HG02798 (cell line): ENCODE measurements around the gene PAX6.

ENCODE experiments used
- ATAC-seq: cut with Tn5 transposase; IDR thresholded peaks from one replicate; pipeline ENCODE4 v1.9.1; 2021; ENCODE audit warnings: mild to moderate bottlenecking; ENCODE audit not compliant: unreplicated experiment, poor library complexity

Gene PAX6

DNA sequence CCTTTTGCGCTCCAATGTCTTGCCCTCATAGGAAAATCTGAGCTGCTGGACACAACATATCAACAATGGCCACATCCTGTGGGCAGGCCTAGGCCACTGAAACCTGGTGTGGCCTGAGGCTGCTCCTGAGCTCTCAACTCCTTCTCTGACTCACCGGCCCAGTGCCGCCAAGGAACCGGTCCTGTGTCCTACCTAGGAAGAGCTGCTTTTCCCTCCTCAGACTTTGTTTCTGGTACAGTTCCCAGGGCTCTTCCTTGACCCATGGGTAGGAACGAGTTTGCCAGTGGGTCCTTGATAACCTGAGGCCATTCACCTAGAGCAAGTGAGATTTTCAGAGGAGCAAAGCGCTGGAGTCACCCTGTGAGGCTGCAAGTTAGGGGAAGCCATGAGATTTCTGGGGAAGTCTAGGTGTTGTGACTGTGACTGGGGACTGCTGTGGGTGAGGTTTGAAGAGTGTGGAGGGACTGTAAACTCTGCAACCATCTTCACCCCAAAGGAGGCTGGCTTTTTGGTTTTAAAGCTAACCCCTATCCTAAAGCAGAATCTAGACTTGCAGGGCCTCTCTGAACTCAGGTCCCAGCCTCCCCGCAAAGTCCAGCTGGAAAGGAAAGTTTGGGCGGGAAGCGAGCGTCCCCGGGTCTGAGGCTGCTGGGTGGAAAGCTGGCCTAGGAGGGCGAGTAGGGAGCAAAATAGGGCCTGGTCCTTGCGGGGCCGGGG, 12.0 kb upstream of the PAX6 start:
- ATAC-seq = no peak

DNA sequence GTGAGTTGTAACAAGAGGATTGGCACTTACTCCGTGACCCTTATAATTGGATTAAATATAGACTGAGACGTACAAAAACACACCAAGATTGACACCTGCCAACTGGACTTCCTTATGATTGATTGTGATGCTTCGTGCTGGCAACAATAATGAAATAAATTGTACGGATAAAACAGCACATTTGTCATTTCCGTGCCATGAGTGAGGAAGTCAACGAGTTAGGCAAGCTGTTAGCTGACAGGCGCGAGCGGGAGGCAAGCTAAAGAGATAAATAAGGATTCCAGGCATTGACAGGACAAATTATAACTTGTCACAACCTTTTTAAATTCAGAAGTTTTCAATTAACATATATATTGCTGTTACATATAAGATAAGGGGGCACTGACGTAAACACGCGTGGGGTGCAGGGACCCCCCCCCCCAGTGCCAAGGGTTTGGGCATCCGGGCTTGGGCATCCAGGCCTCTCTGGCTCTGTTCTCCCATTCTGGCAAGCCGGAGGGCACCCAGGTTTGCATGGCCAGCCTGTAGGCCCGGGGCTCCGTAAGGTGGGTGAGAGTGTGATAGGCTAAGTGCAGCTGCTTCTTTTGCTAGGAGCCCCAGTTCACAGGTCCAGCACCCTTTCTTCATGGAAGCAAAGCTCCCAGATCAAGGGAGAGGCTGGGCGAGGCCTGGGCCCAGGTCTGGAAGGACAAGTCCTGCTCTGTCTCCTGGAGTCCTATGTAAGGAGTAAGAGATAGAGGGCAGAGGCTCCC, 11.2 kb upstream of the PAX6 start:
- ATAC-seq = no peak

DNA sequence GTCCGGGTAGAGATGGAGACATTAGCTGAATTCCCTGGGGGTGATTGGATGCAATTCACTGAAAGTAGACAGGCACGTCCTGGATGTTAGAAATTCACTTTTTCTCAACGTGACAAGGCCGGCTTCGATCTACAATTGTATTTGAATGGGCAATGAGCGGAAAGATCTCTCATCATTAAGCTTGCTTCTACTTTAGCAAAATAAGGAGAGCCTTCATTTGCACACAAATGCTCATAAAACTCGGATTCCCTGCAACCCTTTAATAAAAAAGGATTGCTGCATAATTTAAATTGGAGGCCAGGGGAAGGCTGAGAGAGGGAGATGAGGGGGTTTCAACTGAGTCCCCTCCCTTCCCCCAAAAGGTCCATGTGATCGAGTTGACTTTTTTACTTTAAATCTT, 10.6 kb upstream of the PAX6 start:
- ATAC-seq = no peak

DNA sequence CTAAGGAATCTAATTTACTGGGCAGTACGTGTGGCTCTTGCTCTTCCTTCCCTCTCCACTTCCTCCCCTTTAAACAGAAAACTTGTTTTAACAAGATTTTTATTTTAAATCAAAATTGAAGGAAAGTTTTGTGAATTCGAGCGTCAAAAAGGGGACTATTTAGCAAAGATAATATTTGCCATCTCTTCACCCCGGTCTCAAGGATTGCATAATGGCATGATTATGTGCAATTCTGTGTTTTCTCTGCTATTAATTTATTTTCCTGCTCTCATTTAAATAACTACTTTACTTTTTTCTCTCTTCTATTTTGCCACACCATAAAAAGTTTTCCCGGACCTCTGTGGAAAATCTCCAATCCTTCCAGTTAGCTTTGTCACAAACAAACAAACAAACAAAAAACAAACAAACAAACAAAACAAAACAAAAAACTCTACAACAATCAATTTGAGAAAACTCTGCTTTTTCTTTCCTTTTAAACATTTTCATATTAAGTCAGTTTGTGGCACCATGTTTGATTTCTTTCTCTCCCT, 10.2 kb upstream of the PAX6 start:
- no peak for ATAC-seq

DNA sequence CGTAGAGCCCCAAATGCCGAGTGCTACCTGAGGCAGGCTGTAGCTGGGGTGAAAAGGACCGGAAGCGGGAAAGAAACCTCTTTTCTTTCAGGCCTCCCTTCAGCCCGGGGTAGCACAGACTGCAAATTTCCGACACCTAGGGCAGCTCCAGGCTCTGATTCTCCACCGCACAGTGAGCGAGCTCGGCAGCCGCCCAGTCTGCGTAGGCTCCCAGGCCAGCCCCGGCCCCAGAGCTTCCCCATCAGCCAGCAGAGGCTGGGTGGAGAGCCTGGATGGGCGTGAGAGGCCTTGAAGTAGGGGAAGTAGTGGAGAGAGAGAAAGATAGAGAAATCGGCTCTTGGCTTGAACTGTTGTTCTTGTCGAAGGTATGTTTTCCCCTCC, 9.3 kb upstream of the PAX6 start:
- ATAC-seq = no peak

DNA sequence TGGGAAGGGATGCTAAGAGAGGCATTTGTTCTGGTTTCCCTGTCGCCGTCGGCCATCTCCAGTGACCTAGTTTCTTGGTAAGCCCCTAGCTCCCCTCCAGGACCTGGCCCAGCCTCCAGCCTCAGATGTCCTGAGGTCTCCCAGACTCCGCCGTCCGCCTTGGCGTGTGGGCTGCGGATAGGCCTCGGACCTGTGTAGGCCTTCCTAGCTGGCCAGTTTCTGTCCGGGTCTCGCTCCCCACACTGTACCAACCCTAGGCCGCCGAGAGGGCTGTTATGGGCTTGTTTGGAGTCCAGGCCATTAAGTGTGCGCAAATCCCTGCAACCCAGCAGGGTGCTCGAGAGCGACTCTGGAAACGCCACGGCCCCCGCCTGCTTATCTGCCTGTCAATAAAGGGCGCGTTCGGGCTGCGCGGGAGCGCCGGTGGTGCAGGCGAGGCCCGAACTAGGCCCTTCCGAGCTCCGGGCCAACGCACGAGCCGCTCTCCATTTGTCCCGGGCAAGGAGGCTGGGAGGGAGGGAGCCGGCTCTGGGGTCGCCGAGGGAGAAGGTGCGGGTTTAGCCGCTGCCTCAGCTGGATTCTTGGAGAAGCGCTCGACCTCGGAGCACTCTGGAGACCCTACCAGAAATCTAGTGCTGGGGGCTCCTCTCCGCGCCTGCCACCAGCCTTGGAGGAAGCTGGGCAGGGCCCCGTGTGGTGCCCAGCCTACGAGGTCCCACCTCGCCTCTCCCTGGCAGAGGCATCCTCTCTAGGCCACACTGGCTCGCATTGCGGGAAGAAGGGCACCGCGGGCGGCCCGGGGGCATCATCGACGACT, 8.7 kb upstream of the PAX6 start:
- no peak for ATAC-seq

DNA sequence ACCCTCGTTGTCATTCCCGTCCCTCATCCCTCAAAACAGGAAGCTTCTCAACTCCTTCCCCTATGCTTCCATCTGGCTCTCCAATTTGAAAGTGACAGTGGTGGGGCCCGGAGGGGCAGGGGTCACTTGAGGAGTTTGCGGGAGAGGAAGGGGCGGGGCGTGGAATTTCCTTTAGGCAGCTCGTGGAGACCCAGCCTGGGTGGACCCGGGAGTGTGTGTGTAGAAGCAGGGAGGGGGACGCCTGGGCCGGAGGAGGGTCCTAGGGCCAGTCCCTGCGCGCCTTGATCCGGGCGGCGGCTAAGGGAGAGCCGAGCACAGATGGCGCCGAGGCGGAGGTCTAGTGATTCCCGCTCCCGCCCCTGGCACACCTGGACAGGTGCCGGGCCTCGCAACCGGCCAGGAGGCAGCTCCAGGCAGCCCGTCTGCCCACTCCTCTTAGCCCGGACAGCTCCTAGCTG, 7.8 kb upstream of the PAX6 start:
- no peak for ATAC-seq

DNA sequence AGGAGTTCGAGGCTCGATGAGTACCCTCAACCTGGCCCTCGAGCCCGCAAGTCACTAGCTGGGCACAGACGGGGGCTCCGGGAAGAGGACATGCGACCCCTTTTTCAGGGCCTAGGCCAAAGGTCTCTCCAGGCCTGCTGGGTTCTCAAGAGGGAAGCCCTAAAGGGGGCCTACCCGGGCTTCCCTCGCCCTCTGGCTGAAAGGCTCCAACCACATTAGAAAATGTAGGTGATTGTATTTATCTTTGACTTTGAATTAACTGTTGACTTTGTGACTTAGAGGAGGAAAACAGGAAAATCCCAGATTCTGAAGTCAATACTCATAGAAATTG, 7.3 kb upstream of the PAX6 start:
- no peak for ATAC-seq

DNA sequence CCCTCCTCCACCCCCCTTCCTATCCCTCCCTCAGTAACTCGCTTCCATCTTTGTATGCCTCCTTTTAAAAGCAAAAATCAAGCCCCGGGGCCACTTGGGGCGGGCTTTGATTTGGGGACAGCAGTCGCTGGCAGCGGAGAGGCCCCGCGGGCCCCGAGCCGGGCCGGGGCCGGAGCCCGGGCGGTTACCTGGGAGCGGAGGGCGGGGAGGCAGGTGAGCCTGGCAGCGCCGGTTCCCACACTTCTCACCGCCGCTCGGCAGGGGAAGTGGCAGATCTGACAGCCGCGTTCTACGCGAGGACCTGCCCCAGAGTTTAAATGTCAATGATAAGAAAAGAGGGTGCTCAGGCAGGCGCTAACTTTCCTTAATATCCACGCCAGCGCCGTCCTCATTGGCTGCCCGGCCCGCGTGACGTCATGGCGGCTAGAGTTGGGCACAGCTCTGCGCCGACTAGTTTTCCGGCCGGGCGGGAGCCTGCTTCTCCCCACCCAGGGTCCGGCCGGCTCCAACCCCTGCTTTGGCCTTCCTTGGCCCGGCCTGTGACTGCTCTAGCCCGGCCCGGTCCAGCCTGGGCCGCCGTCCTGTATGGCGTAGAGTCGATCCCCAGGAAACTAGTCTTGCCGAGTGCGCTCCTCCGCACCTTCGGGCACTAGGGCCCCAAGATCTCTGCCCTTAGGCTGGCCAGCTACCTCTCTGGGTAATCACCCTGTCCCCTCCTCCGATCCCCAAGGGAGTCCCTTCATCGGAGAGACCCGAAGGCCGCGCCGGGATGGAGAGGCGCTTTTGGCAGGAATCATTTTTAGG, 6.7 kb upstream of the PAX6 start:
- ATAC-seq = no peak

DNA sequence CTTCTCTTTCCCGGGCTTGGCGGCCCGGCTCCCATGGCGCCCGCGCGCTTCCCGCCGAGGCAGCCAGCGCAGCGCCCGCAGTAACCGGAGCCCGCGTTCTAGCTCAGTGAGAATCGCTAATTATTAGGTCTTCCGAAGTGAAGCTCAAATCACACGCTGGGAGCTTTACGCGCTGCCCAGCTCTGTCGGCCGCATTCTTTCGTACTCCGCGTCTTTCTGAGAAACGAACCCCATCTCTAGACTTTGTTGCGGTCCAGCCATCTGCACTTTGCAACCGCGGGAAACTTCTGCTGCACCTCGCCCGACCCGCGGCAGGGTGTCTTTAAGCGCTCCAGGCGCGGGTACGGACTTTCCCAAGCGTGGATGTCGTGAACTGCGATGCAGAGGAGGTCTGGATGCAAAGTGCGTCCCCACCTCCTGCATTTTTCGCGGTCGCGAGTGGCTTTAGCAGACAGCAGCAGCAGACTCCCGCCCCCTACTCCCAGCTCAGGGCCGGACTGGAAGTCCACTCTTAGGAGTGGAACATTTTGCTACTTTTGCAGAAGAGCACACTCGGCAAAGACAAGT, 6.0 kb upstream of the PAX6 start:
- no peak for ATAC-seq

DNA sequence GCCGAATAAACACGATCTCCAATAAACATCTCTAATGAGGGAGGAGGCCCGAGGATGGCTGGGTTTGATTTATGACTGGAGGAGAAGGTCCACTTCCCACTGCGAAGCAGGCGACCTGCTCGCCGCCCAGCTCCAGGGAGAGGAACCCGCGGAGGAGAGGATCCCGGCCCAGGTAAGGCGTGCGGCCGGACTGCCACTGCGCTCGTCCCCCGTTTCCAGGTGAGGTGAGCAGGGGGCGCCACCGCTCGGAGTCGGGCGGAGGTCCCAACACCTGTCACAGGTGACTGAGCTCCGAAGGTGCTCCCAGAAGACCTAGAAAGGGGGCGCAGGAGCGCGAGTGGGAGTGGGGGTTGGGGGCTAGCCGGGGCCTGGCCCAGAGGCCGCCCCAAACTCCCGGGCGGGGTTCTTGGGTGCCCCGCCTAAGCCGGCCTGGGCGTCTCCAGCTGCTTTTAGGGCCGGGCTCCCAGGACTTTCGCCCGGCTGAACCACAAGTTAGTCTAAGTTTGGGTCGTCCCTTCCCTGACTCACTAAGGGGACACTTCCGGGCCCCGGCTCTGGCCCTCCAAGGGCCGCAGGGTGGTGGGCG, 5.4 kb upstream of the PAX6 start:
- no peak for ATAC-seq

DNA sequence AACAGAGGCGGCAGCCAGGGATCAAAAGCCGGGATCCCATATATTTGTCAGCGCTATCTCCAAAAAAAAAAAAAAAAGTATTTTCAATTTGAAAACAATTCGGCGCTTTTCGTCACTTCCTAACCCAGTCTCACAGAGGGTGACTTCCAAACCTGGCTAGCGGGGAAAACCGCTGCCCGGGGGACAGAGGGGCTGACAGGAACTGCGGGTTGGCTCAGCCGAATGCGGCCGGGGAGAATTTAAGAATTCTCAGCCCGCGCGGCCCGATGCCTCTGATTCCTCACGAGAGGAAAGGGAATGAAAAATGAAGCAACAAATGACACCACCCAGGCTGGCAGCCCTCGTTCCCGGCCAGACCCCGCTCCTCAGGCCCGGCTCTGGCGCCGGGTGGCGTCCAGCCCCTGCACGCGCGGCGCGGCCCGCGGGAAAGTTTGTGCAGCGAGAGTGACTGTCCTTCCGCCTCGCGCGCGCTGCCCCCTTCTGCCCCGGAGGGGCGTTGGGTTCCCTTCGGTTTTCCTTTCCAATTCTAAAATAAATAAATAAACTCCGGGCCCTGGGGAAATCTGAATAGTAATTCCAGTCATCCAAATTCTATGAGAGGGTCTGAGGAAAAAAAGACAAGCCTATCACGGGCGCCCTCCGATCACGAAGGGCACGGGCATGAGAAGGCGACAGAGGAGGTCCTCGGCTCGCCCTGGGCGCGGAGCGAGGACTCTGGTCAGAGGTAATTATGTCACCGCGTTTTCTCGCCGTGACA, 4.8 kb upstream of the PAX6 start:
- ATAC-seq = no peak

DNA sequence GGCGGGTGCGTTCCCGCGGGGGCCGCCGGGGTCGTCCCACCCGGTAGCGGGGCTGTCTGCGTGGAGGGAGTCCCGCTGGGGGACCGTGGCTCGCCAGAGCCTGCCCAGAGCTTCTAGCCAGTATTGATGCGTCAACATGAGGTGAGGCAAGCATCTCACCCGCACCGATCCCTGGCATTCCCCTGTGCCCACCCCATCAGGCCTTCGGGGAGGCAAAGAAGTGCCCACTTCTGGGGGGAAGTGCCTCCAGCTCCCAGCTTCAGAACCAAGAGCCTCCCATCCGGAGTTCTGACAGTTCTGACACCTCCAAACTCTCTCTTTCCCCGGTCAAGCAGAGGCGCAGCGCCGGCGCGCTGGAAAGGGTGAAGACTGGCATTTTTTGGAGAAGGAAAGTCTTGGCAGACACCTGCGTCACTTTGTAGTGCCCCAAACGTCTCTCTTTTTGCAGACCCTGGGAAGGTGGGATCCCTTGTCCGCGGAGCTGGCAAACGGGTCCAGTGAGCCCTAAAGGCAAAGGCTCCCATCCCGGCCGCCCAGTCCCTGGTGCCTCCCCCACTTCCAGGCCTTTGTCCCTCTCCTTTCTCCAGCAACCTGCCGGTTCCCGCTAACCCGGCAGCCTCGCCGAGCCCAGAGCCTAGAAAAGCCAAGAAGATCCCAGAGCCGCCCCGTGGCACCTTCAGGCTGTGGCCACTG, 3.2 kb upstream of the PAX6 start:
- ATAC-seq = no peak

DNA sequence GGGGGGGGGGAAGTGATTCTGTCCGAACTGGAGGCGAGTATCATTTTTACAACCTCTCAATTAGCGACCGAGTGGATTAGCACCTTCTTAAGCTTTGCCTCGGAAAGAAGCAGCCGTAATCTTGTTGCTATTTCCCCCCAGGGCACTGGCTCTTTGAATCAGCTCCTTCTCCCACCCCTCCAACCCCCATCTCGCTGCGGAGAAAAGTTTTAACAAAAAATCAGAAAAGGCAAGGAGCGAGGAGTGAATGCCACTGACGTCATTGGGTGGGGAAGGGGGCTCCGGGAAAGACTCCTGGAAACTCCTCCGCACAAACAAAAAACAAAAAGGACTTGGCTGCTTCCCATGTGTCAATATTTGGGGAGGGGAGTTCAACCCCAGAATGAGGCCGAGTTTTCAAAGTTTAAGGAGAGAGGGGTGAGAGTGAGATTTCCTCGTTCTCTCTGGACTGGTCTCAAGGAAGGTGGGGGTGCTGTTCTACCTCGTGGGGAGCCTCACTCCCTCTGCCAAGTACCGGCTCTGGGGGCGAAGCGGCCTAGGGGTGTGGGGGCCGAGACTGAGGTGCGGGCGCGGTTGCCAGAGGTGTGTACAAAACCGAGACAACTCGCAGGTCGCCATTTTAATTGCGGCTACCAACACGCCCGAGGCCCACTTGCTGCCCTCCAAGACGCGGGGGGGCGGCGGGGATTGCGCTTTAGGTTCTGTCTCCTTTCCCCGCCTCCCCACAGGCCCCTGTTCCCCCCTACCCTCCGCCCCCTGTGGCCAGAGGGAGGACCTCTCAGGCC, 2.5 kb upstream of the PAX6 start:
- no peak for ATAC-seq

DNA sequence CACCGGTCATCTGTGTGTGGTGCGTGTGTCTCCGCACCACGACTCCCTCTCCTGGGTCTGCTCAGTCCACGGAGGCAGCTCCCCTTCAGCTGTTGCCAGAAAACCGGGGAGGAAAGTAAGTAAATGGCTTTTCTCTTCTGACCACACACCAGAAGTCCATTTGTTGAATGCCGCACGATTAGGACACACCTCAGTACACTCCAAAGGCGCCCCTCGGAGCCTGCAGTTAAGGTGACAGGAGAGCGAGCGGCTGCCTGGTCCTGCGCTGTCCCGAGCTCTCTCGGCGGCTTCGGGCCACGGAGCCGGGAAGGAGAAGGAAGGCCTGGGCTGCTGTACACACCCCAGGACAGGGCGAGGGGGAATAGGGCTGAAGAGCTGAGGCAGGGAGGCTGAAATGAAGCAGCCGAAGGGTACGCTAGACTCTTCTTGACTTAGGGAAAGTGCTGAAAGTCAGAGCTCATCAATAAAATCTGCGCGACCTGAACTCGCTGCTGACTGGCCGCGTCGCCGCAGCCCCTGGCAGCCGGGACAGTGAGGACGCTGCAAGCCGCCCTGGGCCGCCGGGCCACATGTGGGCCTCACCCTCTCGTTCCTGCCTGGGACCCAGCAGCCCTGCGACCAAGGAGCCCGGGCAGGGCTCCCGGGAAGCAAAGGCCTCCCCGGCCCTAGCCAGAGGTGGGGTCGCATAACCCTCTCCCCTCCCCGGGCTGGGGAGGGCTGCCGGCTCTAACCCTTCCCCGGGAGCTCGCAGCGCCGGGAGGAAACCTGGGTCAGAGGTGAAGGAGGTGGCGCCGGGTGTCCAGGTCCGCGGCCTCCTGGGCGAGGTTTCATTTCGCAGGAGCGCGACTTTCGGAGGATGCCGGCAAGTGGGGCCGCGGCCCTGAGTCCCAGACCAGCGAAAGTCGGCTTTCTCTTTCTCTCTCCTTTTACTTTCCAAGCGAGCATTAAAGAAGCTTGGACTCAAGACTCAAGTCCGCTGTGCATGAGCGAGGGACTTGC, 1.6 kb upstream of the PAX6 start:
- no peak for ATAC-seq
